KMS-11 (cell line): ENCODE measurements around the gene BMPR1A.

ENCODE experiments used
- H2AFZ ChIP-seq: fragments of 200-600 bp; sonication (generic); 2 replicates; pipeline ENCODE4 v1.6.1; 2016; ENCODE audit warnings: antibody characterized with exemption, mixed run types, low read depth
- H3K27ac ChIP-seq: fragments of 200-600 bp; sonication (generic); 2 replicates; pipeline ENCODE4 v1.6.1; 2016; ENCODE audit warnings: mild to moderate bottlenecking, mixed run types
- H3K27me3 ChIP-seq: fragments of 200-600 bp; sonication (generic); 2 replicates; pipeline ENCODE4 v1.6.1; 2017; ENCODE audit warnings: mild to moderate bottlenecking, low read depth, mixed run types, moderate library complexity; ENCODE audit not compliant: insufficient read depth
- H3K36me3 ChIP-seq: fragments of 200-600 bp; sonication (generic); 2 replicates; pipeline ENCODE4 v1.6.1; 2017; ENCODE audit warnings: mild to moderate bottlenecking, mixed run types; ENCODE audit not compliant: insufficient read depth
- H3K4me1 ChIP-seq: fragments of 200-600 bp; sonication (generic); 2 replicates; pipeline ENCODE4 v1.6.1; 2016; ENCODE audit warnings: mild to moderate bottlenecking, low read depth, mixed run types; ENCODE audit not compliant: poor library complexity, severe bottlenecking
- H3K4me2 ChIP-seq: fragments of 200-600 bp; sonication (generic); 2 replicates; pipeline ENCODE4 v1.7.0; 2016; ENCODE audit warnings: mild to moderate bottlenecking, mixed run types
- H3K4me3 ChIP-seq: fragments of 200-600 bp; sonication (generic); IDR thresholded peaks from 2 replicates; pipeline ENCODE4 v1.6.1; 2017; ENCODE audit warnings: low read depth, low read length, mixed read lengths; ENCODE audit not compliant: insufficient read depth
- H3K79me2 ChIP-seq: fragments of 200-600 bp; sonication (generic); 2 replicates; pipeline ENCODE4 v1.6.1; 2016; ENCODE audit warnings: low read depth, mixed run types; ENCODE audit not compliant: insufficient read depth
- H3K9ac ChIP-seq: fragments of 200-600 bp; sonication (generic); 2 replicates; pipeline ENCODE4 v1.6.1; 2016; ENCODE audit warnings: mild to moderate bottlenecking, mixed run types
- H4K20me1 ChIP-seq: fragments of 200-600 bp; sonication (generic); 2 replicates; pipeline ENCODE4 v1.6.1; 2016; ENCODE audit warnings: mild to moderate bottlenecking, mixed run types; ENCODE audit not compliant: insufficient read depth
- CTCF ChIP-seq: fragments of 200-600 bp; sonication (generic); conservative IDR thresholded peaks from 2 replicates; pipeline ENCODE4 v1.6.1; 2017; ENCODE audit warnings: low read depth, mild to moderate bottlenecking, antibody characterized with exemption, low read length, moderate library complexity, mixed read lengths

BMPR1A gene

GRCh38 chr10:86729677-86730076 is 26.7 kb upstream of the BMPR1A start:
- no peaks in the 10 kb centered on the region for H4K20me1 ChIP-seq
- TF ChIP-seq CTCF = no peak
- no peak overlapping the region for H3K27ac ChIP-seq

GRCh38 chr10:86730227-86730626 is 26.2 kb upstream of the BMPR1A start:
- Histone ChIP-seq H3K36me3 (no peaks in the 10 kb centered on the region), H3K4me3 (no peak overlapping the region), H4K20me1 (no peaks in the 10 kb centered on the region), H3K27me3 (no peaks in the 10 kb centered on the region), H3K9ac (no peak overlapping the region), H3K4me1 (no peaks in the 10 kb centered on the region), H2AFZ (no peak overlapping the region), H3K4me2 (no peak overlapping the region), H3K79me2 (no peaks in the 10 kb centered on the region), H3K27ac (no peak overlapping the region)
- TF ChIP-seq CTCF = no peak

More at GRCh38 chr10:86729677-86730076, 26.7 kb upstream of the BMPR1A start:
- H3K4me2 ChIP-seq = no peak overlapping the region
- H3K36me3 ChIP-seq = no peaks in the 10 kb centered on the region
- no peak overlapping the region for H3K9ac ChIP-seq
- H3K4me1 ChIP-seq = no peaks in the 10 kb centered on the region
- no peaks in the 10 kb centered on the region for H3K79me2 ChIP-seq
- H3K4me3 ChIP-seq = no peak overlapping the region
- no peaks in the 10 kb centered on the region for H3K27me3 ChIP-seq
- no peak overlapping the region for H2AFZ ChIP-seq

- no peaks in the 10 kb centered on the region for H3K27me3 ChIP-seq
- TF ChIP-seq CTCF = no peak
- H2AFZ ChIP-seq = no peak overlapping the region
- no peak overlapping the region for H3K4me3 ChIP-seq
- no peaks in the 10 kb centered on the region for H3K79me2 ChIP-seq
- no peaks in the 10 kb centered on the region for H3K4me1 ChIP-seq
- H3K27ac ChIP-seq = no peak overlapping the region
- H3K36me3 ChIP-seq = no peaks in the 10 kb centered on the region
- no peaks in the 10 kb centered on the region for H4K20me1 ChIP-seq
- H3K9ac ChIP-seq = no peak overlapping the region
- no peak overlapping the region for H3K4me2 ChIP-seq
These were observed 23.6 kb upstream of the BMPR1A start for GRCh38 chr10:86732771-86733170.

- H4K20me1 ChIP-seq = no peaks in the 10 kb centered on the region
- no peaks in the 10 kb centered on the region for H3K4me1 ChIP-seq
- no peak overlapping the region for H3K27ac ChIP-seq
- H3K4me2 ChIP-seq = no peak overlapping the region
- TF ChIP-seq CTCF = no peak
- no peak overlapping the region for H2AFZ ChIP-seq
- H3K27me3 ChIP-seq = no peaks in the 10 kb centered on the region
- no peak overlapping the region for H3K9ac ChIP-seq
- H3K4me3 ChIP-seq = no peak overlapping the region
- no peaks in the 10 kb centered on the region for H3K36me3 ChIP-seq
- no peaks in the 10 kb centered on the region for H3K79me2 ChIP-seq
These were observed 23.2 kb upstream of the BMPR1A start for GRCh38 chr10:86733260-86733671.
